Body of pancreas (tissue), 4 donors: ENCODE measurements around the gene NCSTN.

Experiments used
- POLR2A ChIP-seq, 3 donors: fragments of 450-650 bp; IDR thresholded peaks; one replicate each; pipeline ENCODE4 v1.6.1; 2016; ENCODE audit warnings: antibody characterized with exemption in 3 of 3, mild to moderate bottlenecking in 2 of 3
- TF ChIP-seq, protein P1 (sequence below), 7 experiments: fragments of 450-650 bp in 4 of 7; fragments of 200-600 bp in 3 of 7; sonication (generic) in 3 of 7; IDR thresholded peaks; one replicate each; pipeline ENCODE4 v1.5.1; 2016 to 2019; ENCODE audit warnings: antibody characterized with exemption in 7 of 7

DNA sequence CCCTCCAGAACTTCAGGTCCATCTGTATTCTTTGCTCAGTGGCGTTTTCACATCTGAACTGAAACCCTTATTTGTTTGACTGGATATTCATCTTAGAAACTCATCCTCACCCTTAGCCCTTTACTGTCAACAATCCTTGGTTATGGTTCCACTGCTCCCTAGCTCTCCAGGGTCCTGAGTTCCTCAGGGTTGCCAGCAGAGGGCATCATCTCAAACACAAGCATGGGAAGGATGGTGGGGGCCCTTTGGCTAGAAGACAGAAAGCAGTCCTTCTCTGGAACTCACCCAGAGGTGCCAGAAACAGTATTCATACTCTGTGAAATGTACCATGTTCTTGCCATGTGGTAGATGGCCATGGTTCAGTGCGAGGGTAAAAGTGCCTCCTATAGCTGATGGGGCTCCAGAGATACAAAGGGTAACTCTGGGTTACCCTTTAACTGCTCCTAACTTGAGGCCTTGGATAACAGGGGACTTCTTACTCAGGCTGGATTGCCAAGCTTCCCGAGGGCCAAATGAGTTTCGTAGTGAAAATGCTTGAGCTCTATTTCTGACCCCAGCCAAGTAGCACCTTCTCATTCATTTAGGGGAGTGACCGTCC lies 11.3 kb downstream of the NCSTN start:
- TF ChIP-seq, protein P1, sequence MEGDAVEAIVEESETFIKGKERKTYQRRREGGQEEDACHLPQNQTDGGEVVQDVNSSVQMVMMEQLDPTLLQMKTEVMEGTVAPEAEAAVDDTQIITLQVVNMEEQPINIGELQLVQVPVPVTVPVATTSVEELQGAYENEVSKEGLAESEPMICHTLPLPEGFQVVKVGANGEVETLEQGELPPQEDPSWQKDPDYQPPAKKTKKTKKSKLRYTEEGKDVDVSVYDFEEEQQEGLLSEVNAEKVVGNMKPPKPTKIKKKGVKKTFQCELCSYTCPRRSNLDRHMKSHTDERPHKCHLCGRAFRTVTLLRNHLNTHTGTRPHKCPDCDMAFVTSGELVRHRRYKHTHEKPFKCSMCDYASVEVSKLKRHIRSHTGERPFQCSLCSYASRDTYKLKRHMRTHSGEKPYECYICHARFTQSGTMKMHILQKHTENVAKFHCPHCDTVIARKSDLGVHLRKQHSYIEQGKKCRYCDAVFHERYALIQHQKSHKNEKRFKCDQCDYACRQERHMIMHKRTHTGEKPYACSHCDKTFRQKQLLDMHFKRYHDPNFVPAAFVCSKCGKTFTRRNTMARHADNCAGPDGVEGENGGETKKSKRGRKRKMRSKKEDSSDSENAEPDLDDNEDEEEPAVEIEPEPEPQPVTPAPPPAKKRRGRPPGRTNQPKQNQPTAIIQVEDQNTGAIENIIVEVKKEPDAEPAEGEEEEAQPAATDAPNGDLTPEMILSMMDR (IDR thresholded peaks at IDR 0.05): peak in 6 of 7 experiments; percentile 7 to 24 (median 14)
- no peak for TF ChIP-seq POLR2A (IDR thresholded peaks at IDR 0.05)
